NCI-H2081 (cell line): ENCODE data around the gene TTC33.

Experiments used
- DNase-seq, 2 experiments: peaks; one replicate each; lab custom pipeline; 2025; lab: John Stamatoyannopoulos, UW

The TTC33 gene

GRCh38 chr5:40514976-40515375, 240.8 kb downstream of the TTC33 start:
- no peak for DNase-seq

- no peak for DNase-seq
Observed at GRCh38 chr5:40511801-40512200, 244.0 kb downstream of the TTC33 start.

- DNase-seq: no peak
Observed at GRCh38 chr5:40507095-40507494, 248.7 kb downstream of the TTC33 start.

- no peak for DNase-seq
Observed at GRCh38 chr5:40505031-40505430, 250.7 kb downstream of the TTC33 start.

- DNase-seq: no peak
Observed at GRCh38 chr5:40503439-40503838, 252.3 kb downstream of the TTC33 start.

- no peak for DNase-seq
Observed at GRCh38 chr5:40502736-40503135, 253.0 kb downstream of the TTC33 start.

- DNase-seq: no peak
Observed at GRCh38 chr5:40501711-40502444, 253.9 kb downstream of the TTC33 start.

- no peak for DNase-seq
Observed at GRCh38 chr5:40499518-40500273, 256.1 kb downstream of the TTC33 start.

GRCh38 chr5:40499007-40499406, 256.8 kb downstream of the TTC33 start:
- DNase-seq: no peak

GRCh38 chr5:40497573-40497972, 258.2 kb downstream of the TTC33 start:
- DNase-seq: no peak

- DNase-seq: no peak
Observed at GRCh38 chr5:40495237-40495635, 260.5 kb downstream of the TTC33 start.

- no peak for DNase-seq
Observed at GRCh38 chr5:40494631-40495236, 261.0 kb downstream of the TTC33 start.

GRCh38 chr5:40492056-40492455, 263.7 kb downstream of the TTC33 start:
- DNase-seq: no peak

GRCh38 chr5:40491644-40492043, 264.1 kb downstream of the TTC33 start:
- no peak for DNase-seq

GRCh38 chr5:40490464-40491111, 265.2 kb downstream of the TTC33 start:
- DNase-seq: no peak

GRCh38 chr5:40489421-40489820, 266.3 kb downstream of the TTC33 start:
- DNase-seq: no peak

GRCh38 chr5:40486437-40487275, 269.1 kb downstream of the TTC33 start:
- DNase-seq: no peak

- DNase-seq: no peak
Observed at GRCh38 chr5:40485021-40485998, 270.5 kb downstream of the TTC33 start.

GRCh38 chr5:40484495-40484894, 271.3 kb downstream of the TTC33 start:
- DNase-seq: no peak

GRCh38 chr5:40483316-40483715, 272.4 kb downstream of the TTC33 start:
- no peak for DNase-seq
